WI38 (cell line): ENCODE measurements around the gene FKBP14.

ENCODE experiments used
- H3K4me3 ChIP-seq: 2 replicates; pipeline ENCODE4 v1.5.1; 2011; ENCODE audit warnings: low read depth, mild to moderate bottlenecking, control low read depth, low read length
- CTCF ChIP-seq: IDR thresholded peaks from 2 replicates; pipeline ENCODE4 v1.5.1; 2012; ENCODE audit warnings: low read depth, mild to moderate bottlenecking, control low read depth, low read length

Gene FKBP14

GRCh38 chr7:29993140-29993539, 33.4 kb downstream of the FKBP14 start:
- TF ChIP-seq CTCF: no peak
- H3K4me3 ChIP-seq: no peak overlapping the region

GRCh38 chr7:29991937-29992336, 34.6 kb downstream of the FKBP14 start:
- no peak for TF ChIP-seq CTCF
- no peak overlapping the region for H3K4me3 ChIP-seq

GRCh38 chr7:29990931-29991330, 35.6 kb downstream of the FKBP14 start:
- no peak for TF ChIP-seq CTCF
- H3K4me3 ChIP-seq: no peak overlapping the region

DNA sequence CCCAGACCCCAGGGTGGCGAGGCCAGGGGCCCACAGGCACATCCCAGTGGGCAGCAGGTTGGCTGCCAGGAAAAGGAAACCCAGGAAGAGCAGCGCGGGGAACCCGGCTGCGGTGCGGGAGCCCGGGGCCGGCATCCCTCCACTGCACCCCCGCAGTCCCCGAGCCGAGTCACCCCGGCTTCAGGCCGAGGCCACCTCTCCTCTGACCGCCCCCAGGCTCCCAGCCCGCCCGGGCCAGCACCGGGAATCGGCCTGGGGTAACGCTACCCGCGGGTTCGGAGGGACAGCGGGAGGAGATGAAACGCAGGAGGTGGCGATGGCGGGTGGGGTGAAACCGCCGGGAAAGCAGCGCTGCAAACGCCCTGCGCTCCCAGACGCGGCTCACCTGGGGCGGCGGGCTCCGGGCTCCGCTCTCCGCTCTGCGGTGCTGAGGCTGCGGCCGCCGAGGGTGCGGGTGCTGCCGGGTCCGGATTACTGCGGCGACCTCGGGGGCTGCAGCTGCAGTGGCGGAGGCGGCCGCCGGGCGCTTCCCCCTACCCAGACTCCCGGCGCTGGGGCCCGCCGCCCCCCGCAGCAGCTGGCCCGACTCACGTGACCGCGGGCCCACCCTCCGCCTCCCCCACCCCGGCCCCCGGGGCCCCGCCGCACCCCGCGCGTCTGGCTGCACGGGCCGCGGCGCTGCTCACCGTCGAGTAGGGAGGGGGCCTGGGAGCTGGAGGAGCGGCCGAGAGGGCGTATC, 37.1 kb downstream of the FKBP14 start, which contains the start of gene SCRN1:
Gene SCRN1 (minus strand): TSS at position 545 of the 739 bp plus-strand sequence. CDS start 20,734 bp downstream, outside the sequence.
- TF ChIP-seq CTCF: no peak
- peak within 1 kb of the TSS; percentile 85 for H3K4me3 ChIP-seq

GRCh38 chr7:29988424-29989256, 37.9 kb downstream of the FKBP14 start:
- peak overlapping the region; percentile 85 for H3K4me3 ChIP-seq

GRCh38 chr7:29987811-29988317, 38.6 kb downstream of the FKBP14 start:
- H3K4me3 ChIP-seq: peak overlapping the region; percentile 85
- TF ChIP-seq CTCF: no peak

More at GRCh38 chr7:29988424-29989256, 37.9 kb downstream of the FKBP14 start:
- TF ChIP-seq CTCF: no peak
